Esophagus squamous epithelium (tissue), 5 donors: ENCODE results near the gene OR4K5. TPM values are rescaled to one million over a fixed set of nuclear protein-coding genes. Genes with fewer than 3 reads are reported as not detected.

Experiments
- DNase-seq: peaks from one replicate; lab custom pipeline; 2025; lab: John Stamatoyannopoulos, UW
- H3K27ac ChIP-seq, 4 donors: fragments of 200-600 bp; sonication (generic); one replicate each; pipeline ENCODE4 v1.5.1; 2016 to 2019; ENCODE audit warnings: mild to moderate bottlenecking in 1 of 4
- H3K27me3 ChIP-seq, 4 donors: fragments of 200-600 bp; sonication (generic); 1 replicate in 3 of 4; 2 replicates in 1 of 4; pipeline versions ENCODE4 v1.5.1 to v1.6.0; 2017 to 2021; ENCODE audit warnings: antibody characterized with exemption in 1 of 4
- H3K36me3 ChIP-seq, 3 donors: fragments of 200-600 bp; sonication (generic); one replicate each; pipeline ENCODE4 v1.5.1; 2016 to 2019
- H3K4me1 ChIP-seq, 3 donors: fragments of 200-600 bp; sonication (generic); one replicate each; pipeline ENCODE4 v1.5.1; 2017 to 2019
- H3K4me3 ChIP-seq, 4 donors: fragments of 200-600 bp; sonication (generic); 1 replicate in 3 of 4; 2 replicates in 1 of 4; pipeline ENCODE4 v1.5.1; 2016 to 2019; ENCODE audit warnings: mild to moderate bottlenecking in 2 of 4, moderate library complexity in 1 of 4
- H3K9me3 ChIP-seq, 3 donors: fragments of 200-600 bp; sonication (generic); one replicate each; pipeline ENCODE4 v1.5.1; 2016 to 2019
- CTCF ChIP-seq, 6 experiments: fragments of 450-650 bp in 4 of 6; fragments of 200-600 bp in 2 of 6; sonication (generic) in 2 of 6; IDR thresholded peaks; one replicate each; pipeline ENCODE4 v1.5.1; 2016 to 2019; ENCODE audit warnings: antibody characterized with exemption in 6 of 6, mild to moderate bottlenecking in 4 of 6, moderate library complexity in 4 of 6
- POLR2A ChIP-seq, 4 donors: fragments of 450-650 bp; IDR thresholded peaks; one replicate each; pipeline ENCODE4 v1.6.1; 2017; ENCODE audit warnings: antibody characterized with exemption in 4 of 4, mild to moderate bottlenecking in 4 of 4, moderate library complexity in 3 of 4
- WGBS, 2 donors: methylation state at CpG; one replicate each; pipeline ENCODE4 v1.1.5; 2018; 5-methylcytosine and 5-hydroxymethylcytosine counted together
- intact Hi-C: fragments of 100-400 bp; cut with DNase I; formaldehyde crosslinking; loops from one replicate; pipeline ENCODE4 v1.15.0; 2022
- total RNA-seq, 4 donors: library from RNA; depleted of rRNA; stranded (reverse); fragments of >200 nt; gene quantifications; one replicate each; pipeline ENCODE4 v1.1.0, GENCODE V29; 2016
- donor health status: DM: yes; HTN: yes; CAD: no.

Gene OR4K5
- total RNA-seq, 4 donors from 2014 or later: not detected

GRCh38 chr14:19900999-19901398, 19.4 kb upstream of the OR4K5 start:
- no peaks in the 10 kb centered on the region for H3K27me3 ChIP-seq
- no peak overlapping the region for H3K4me3 ChIP-seq
- 0 to 65% methylated on average over 1 to 3 of the region's 3 CpGs for WGBS, 2 donors
- no peaks in the 10 kb centered on the region for H3K4me1 ChIP-seq
- no peak overlapping the region for H3K27ac ChIP-seq
- H3K9me3 ChIP-seq: peaks cover 0 to 33% (median 0%) of the 10 kb centered on the region in 3 donors
- DNase-seq: no peak
- TF ChIP-seq POLR2A (IDR thresholded peaks at IDR 0.05) (no peak), CTCF (IDR thresholded peaks at IDR 0.05) (no peak)
- intact Hi-C loops: no loop called here
- H3K36me3 ChIP-seq: no peaks in the 10 kb centered on the region

GRCh38 chr14:19902409-19902808, 18.0 kb upstream of the OR4K5 start:
- Histone ChIP-seq H3K27ac (no peak overlapping the region), H3K9me3 (peaks cover 0 to 22% (median 0%) of the 10 kb centered on the region in 3 donors), H3K27me3 (no peaks in the 10 kb centered on the region), H3K4me1 (no peaks in the 10 kb centered on the region), H3K4me3 (no peak overlapping the region), H3K36me3 (no peaks in the 10 kb centered on the region)
- DNase-seq: no peak
- TF ChIP-seq CTCF (IDR thresholded peaks at IDR 0.05): no peak
- no peak for TF ChIP-seq POLR2A (IDR thresholded peaks at IDR 0.05)
- 70 to 76% methylated on average over 4 of the region's 4 CpGs for WGBS, 2 donors
- intact Hi-C loops: no loop called here

- Histone ChIP-seq H3K4me1 (no peaks in the 10 kb centered on the region), H3K4me3 (no peak overlapping the region), H3K27ac (no peak overlapping the region), H3K36me3 (no peaks in the 10 kb centered on the region), H3K9me3 (peaks cover 0 to 27% (median 0%) of the 10 kb centered on the region in 3 donors), H3K27me3 (no peaks in the 10 kb centered on the region)
- no peak for DNase-seq
- intact Hi-C loops: no loop called here
- TF ChIP-seq CTCF (IDR thresholded peaks at IDR 0.05) (no peak), POLR2A (IDR thresholded peaks at IDR 0.05) (no peak)
These were observed 13.7 kb upstream of the OR4K5 start for GRCh38 chr14:19906665-19907064.

GRCh38 chr14:19911114-19911513, 9.3 kb upstream of the OR4K5 start:
- WGBS, 2 donors: 39 to 49% methylated on average over 3 of the region's 3 CpGs

GRCh38 chr14:19917243-19917642, 3.2 kb upstream of the OR4K5 start:
- intact Hi-C loops: no loop called here

More at GRCh38 chr14:19911114-19911513, 9.3 kb upstream of the OR4K5 start:
- H3K27ac ChIP-seq: no peak overlapping the region
- H3K4me3 ChIP-seq: no peak overlapping the region
- H3K9me3 ChIP-seq: peaks cover 0 to 24% (median 0%) of the 10 kb centered on the region in 3 donors
- no peaks in the 10 kb centered on the region for H3K4me1 ChIP-seq
- intact Hi-C loops: no loop called here
- DNase-seq: no peak
- no peaks in the 10 kb centered on the region for H3K36me3 ChIP-seq
- no peaks in the 10 kb centered on the region for H3K27me3 ChIP-seq
- TF ChIP-seq CTCF (IDR thresholded peaks at IDR 0.05): no peak
- no peak for TF ChIP-seq POLR2A (IDR thresholded peaks at IDR 0.05)

More at GRCh38 chr14:19917243-19917642, 3.2 kb upstream of the OR4K5 start:
- TF ChIP-seq CTCF (IDR thresholded peaks at IDR 0.05) (no peak), POLR2A (IDR thresholded peaks at IDR 0.05) (no peak)
- H3K4me1 ChIP-seq: no peaks in the 10 kb centered on the region
- H3K4me3 ChIP-seq: no peak overlapping the region
- peaks cover 0 to 15% (median 3%) of the 10 kb centered on the region in 3 donors for H3K9me3 ChIP-seq
- no peaks in the 10 kb centered on the region for H3K27me3 ChIP-seq
- no peak for DNase-seq
- no peak overlapping the region for H3K27ac ChIP-seq
- H3K36me3 ChIP-seq: no peaks in the 10 kb centered on the region
- 63% methylated on average over 2 to 3 of the region's 3 CpGs for WGBS, 2 donors
